G401 (cell line): Measurements from ENCODE around the gene MIPOL1. TPM values are rescaled to one million over a fixed set of nuclear protein-coding genes. Genes with fewer than 3 reads are reported as not detected.
"Not testable (repeated sequence)": the region's sequence is repeated elsewhere in the genome, so short reads cannot be mapped to it uniquely, and the experiment has no call there.

Experiments
- DNase-seq: peaks from one replicate; pipeline ENCODE4 v3.0.0-alpha.2; 2015; ENCODE audit warnings: low spot score
- in situ Hi-C: cut with HindIII; loops from 2 replicates; pipeline ENCODE4 v1.10.0; 2016; ENCODE audit warnings: low sequenced_read_pairs, mixed read lengths
- total RNA-seq: library from RNA; depleted of rRNA; stranded (reverse); fragments of >200 nt; shearing (Covaris generic); gene quantifications from 2 replicates; pipeline ENCODE4 v1.2.3, GENCODE V29; 2014

Gene MIPOL1
- total RNA-seq, 1 experiment from 2014 or later = 13.2 TPM

DNA sequence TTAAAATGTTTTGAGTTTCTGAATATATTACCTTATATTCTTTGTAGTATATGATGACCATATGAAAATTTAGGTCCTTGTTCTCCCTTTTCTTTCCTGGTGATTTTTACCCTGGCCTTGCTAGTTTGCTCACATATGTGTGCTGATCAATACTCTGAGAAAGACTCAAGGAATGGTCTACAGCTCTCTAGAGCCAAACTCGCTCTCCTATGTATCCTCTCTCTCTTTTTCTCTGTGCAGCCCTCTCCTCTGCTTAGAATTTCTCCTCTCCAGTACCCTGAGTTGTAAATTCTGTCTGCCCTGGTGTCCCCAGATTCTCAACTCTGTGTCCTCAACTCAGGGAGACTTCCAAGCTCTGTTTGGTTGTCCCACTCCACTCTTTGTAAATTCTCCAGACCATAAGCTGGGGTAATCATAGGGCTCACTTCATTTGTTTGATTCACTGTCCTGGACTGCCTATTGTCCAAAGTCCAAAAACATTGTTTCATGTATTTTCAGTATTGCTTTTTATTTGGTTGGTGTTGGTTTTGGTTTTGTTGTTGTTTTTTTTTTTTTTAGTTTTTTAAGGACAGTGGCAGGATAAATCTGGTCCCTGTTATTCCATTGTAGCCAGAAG lies 356.3 kb downstream of the MIPOL1 start:
- no peak for DNase-seq
- in situ Hi-C loops = no loop called here

DNA sequence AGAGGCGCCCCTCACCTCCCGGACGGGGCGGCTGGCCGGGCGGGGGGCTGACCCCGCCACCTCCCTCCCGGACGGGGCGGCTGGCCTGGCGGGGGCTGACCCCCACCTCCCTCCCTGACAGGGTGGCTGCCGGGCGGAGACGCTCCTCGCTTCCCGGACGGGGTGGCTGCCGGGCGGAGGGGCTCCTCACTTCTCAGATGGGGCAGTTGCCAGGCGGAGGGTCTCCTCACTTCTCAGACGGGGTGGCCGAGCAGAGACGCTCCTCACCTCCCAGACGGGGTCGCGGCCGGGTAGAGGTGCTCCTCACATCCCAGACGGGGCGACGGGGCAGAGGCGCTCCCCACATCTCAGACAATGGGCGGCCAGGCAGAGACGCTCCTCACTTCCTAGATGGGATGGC lies 357.9 kb downstream of the MIPOL1 start:
- DNase-seq, in situ Hi-C loops: not testable (repeated sequence)

- DNase-seq = no peak
- in situ Hi-C loops = no loop called here
These were observed 361.0 kb downstream of the MIPOL1 start for GRCh38 chr14:37558740-37559139.

- no peak for DNase-seq
- in situ Hi-C loops = no loop called here
These were observed 361.6 kb downstream of the MIPOL1 start for GRCh38 chr14:37559386-37559785.

- DNase-seq = no peak
- in situ Hi-C loops = no loop called here
These were observed 365.5 kb downstream of the MIPOL1 start for GRCh38 chr14:37563189-37563588.

GRCh38 chr14:37565550-37565949 lies 367.8 kb downstream of the MIPOL1 start:
- in situ Hi-C loops = no loop called here
- no peak for DNase-seq

- in situ Hi-C loops = no loop called here
- no peak for DNase-seq
These were observed 369.2 kb downstream of the MIPOL1 start for GRCh38 chr14:37566811-37567371.

- no peak for DNase-seq
- in situ Hi-C loops = no loop called here
These were observed 372.0 kb downstream of the MIPOL1 start for GRCh38 chr14:37569729-37570128.

GRCh38 chr14:37571391-37571790 lies 373.7 kb downstream of the MIPOL1 start:
- no peak for DNase-seq
- in situ Hi-C loops = no loop called here

DNA sequence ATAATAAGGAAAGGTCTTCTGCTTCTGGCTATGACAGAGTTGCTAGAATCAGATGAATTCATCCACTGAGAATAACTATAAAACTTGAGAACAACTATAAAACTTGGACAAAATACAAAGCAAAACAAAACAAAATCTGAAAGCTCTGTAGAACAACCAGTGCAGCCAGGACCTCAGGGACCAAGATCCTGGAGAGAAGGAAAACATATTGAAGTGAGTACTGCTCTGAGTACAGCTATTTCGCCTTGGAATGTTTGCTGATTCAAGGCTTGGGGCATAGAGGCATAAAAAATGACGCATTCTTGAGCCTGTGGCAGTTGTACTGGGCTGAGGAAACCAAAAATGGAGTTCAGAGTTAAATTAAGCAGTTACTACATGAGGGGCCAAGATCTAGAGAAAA lies 375.6 kb downstream of the MIPOL1 start:
- DNase-seq = no peak
- in situ Hi-C loops = no loop called here

- in situ Hi-C loops = no loop called here
- DNase-seq = no peak
These were observed 381.5 kb downstream of the MIPOL1 start for GRCh38 chr14:37579274-37579673.

DNA sequence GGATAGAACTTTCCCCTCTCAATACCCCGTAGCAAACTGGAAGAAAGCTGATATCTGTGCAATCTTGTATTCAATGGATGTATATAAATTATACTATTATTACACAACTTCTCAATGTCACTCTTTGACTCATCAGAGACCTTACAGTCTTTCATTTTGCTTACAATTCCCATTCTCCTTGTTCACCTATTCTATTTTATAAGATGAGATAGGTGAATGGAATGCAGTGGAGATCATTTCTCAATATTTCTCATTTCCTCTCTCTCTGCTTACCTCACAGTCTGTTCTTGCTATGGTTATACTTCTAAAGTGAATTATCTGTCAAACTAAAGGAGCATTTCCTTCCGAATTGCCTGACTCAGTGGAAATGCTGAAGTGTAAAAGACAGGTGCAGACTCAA lies 382.4 kb downstream of the MIPOL1 start:
- no peak for DNase-seq
- in situ Hi-C loops = no loop called here

GRCh38 chr14:37583358-37584210 lies 385.8 kb downstream of the MIPOL1 start:
- in situ Hi-C loops = no loop called here
- DNase-seq = no peak

GRCh38 chr14:37584211-37585100 lies 386.7 kb downstream of the MIPOL1 start:
- DNase-seq = no peak
- in situ Hi-C loops = no loop called here

- no peak for DNase-seq
- in situ Hi-C loops = no loop called here
These were observed 387.4 kb downstream of the MIPOL1 start for GRCh38 chr14:37585101-37585511.

DNA sequence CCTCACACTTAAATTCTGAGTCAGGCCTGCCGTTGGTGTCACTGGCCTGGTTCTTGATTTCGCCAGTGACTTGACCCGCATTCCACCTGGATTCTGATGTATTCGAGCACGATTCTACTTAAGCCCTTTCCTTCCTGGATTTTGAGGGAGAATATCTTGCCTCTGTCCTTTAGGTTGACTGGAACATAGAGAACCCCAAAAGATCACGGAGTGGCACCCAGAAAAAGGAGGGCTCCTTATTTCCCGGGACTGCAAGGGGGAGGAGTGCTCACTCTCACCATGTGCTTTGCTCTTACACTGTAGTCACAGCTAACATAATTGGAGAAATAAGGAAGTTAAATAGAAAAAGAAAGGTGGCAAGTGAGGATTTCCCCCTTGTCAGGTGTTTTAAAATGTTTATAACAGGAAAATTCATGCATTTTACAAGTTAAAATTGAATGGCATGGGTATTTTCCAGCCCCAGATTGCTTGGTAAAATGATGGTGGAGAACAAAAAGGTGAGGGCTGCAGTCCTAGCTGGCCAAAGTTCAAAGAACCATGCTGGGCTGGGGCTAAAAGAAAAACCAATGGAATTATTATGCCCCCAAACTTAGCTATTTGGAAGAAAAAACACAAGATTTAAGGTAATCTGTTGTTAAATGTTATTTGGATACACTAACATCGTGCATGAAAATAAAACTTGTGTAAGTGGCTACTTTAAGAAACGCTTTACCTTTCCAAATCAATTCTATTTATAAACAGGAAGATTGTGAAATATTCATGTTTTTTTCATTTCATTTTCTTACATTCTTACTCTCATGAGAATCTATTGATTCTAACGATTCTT lies 388.4 kb downstream of the MIPOL1 start:
- DNase-seq = no peak
- in situ Hi-C loops = no loop called here

DNA sequence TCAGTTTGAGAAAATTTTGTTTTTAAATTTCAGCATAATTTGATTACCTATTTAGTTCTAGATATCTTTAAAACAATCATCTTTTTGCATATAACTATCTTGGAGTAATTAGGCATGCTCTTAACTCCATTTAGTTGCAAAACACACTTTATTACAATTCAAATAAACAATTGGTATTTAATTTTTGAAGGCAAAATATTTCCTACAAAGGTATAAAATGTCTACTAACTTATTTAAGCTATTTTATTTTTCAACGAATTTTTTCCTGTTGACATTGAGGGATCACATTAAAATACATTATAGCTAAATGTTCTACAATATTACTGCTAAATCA lies 389.0 kb downstream of the MIPOL1 start:
- DNase-seq = no peak
- in situ Hi-C loops = no loop called here

- in situ Hi-C loops = no loop called here
- no peak for DNase-seq
These were observed 389.5 kb downstream of the MIPOL1 start for GRCh38 chr14:37587131-37587803.
